ENCODE results near the gene HDAC4.

The HDAC4 gene

DNA sequence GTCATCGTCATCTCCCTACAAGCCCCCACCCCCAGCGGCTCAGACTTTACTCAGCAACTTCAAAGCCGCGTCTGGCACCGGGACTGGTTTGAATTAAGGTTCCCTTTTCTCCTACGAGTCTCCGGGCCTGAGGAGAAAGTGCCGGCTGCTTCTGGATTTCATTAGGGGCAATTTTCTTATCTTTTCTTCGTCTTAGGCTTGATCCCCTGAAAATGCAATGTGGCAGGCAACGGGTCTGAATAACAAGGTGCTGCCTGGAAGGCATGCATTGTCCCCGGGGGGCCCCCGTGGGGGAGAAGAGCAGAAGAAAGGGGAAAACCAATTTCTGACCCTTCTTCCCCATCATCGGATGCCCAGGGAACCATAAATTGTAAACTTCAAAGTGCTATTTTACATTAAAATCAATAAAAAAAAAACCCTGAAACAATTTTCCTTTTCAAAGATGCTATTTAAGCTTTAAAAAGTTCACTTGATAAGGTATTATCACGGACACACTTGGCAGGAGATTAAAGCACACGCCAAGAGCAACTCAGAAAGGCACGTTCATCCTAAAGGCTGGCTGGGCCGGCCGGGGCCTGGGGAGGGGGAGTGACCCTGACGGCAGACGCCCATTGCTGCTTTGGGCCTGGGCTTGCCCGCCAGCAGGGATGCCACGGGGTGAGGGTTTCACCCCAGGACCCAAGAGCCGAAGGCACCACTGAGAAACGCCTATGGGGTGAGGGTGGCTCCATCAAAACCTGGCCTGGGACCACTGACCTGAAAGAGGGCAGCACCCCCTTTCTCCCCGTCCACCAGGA is 322.5 kb downstream of the HDAC4 start:
- DNase-seq (ENCODE audit: extremely low spot score), result no peak
- TF ChIP-seq FOXA1 (IDR thresholded peaks at IDR 0.05), result no peak
- TF ChIP-seq FOXK2 (IDR thresholded peaks at IDR 0.05), result no peak
- TF ChIP-seq FOXM1 (IDR thresholded peaks at IDR 0.05; ENCODE audit: borderline replicate concordance), result no peak
- no peak for TF ChIP-seq ARNT (IDR thresholded peaks at IDR 0.05)
- TF ChIP-seq PKNOX1 (IDR thresholded peaks at IDR 0.05), result no peak
- TF ChIP-seq HDGF (IDR thresholded peaks at IDR 0.05; ENCODE audit: borderline replicate concordance), result no peak
- TF ChIP-seq CTBP1 (IDR thresholded peaks at IDR 0.05; ENCODE audit: borderline replicate concordance), result no peak
- no peak for TF ChIP-seq L3MBTL2 (conservative IDR thresholded peaks at IDR 0.05)
- TF ChIP-seq LEF1 (IDR thresholded peaks at IDR 0.05; ENCODE audit: borderline replicate concordance), result no peak
- no peak for TF ChIP-seq NFRKB (IDR thresholded peaks at IDR 0.05)
- TF ChIP-seq ZNF384 (IDR thresholded peaks at IDR 0.05), result no peak
- TF ChIP-seq ELF4 (IDR thresholded peaks at IDR 0.05), result no peak
- no peak for TF ChIP-seq SP1 (IDR thresholded peaks at IDR 0.05)
- TF ChIP-seq SUZ12 (IDR thresholded peaks at IDR 0.05), result no peak
- no peak for TF ChIP-seq TARDBP (IDR thresholded peaks at IDR 0.05)
- TF ChIP-seq BHLHE40 (IDR thresholded peaks at IDR 0.05; ENCODE audit: borderline replicate concordance), result no peak
- ChIA-PET CTCF (no interaction called here), POLR2A (no interaction called here)

- TF ChIP-seq FOXK2 (IDR thresholded peaks at IDR 0.05), result no peak
- TF ChIP-seq BHLHE40 (IDR thresholded peaks at IDR 0.05; ENCODE audit: borderline replicate concordance), result no peak
- TF ChIP-seq ZNF384 (IDR thresholded peaks at IDR 0.05), result no peak
- no peak for TF ChIP-seq L3MBTL2 (conservative IDR thresholded peaks at IDR 0.05)
- TF ChIP-seq FOXA1 (IDR thresholded peaks at IDR 0.05), result no peak
- TF ChIP-seq SUZ12 (IDR thresholded peaks at IDR 0.05), result no peak
- no peak for TF ChIP-seq HDGF (IDR thresholded peaks at IDR 0.05; ENCODE audit: borderline replicate concordance)
- ChIA-PET CTCF (no interaction called here), POLR2A (no interaction called here)
- DNase-seq (ENCODE audit: extremely low spot score), result no peak
These were observed 323.6 kb downstream of the HDAC4 start for GRCh38 chr2:239077260-239077659.

DNA sequence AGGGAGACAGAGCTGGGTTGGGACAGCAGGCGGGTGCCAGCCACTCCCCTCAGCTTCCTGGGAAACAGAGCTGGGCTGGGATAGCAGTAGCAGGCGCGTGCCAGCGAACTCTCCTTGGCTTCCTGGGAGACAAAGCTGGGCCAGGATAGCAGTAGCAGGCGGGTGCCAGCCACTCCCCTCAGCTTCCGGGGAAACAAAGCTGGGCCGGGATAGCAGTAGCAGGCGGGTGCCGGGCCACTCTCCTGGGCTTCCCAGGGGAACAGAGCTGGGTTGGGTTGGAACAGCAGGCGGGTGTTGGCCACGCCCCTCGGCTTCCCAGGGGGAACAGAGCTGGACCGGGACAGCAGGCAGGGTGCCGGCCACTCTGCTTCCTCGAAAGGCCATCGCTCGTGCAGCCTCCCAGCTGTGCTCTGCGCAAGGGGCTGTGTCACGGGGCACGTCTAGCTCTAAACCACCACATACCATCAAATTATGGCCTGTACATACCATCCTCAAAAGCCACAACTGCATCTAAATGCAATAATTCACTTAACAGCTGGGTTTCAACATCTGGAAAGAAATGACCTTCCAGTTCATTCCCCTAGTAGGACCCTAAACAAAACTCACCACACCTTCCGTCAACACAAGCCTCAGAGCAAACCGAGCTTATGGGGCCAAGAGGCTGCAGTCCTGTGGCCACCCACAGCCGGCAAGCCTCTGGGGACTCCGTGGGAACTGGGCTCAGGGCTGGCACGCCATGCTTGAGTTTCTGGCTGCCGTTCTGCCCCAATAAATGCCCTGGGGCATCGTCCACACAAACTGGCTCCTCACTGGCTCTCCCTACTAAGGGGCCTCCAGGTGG is 324.7 kb downstream of the HDAC4 start:
- POLR2A ChIA-PET, result no interaction called here
- no peak for DNase-seq (ENCODE audit: extremely low spot score)
- no peak for TF ChIP-seq TARDBP (IDR thresholded peaks at IDR 0.05)
- CTCF ChIA-PET, result no interaction called here

DNA sequence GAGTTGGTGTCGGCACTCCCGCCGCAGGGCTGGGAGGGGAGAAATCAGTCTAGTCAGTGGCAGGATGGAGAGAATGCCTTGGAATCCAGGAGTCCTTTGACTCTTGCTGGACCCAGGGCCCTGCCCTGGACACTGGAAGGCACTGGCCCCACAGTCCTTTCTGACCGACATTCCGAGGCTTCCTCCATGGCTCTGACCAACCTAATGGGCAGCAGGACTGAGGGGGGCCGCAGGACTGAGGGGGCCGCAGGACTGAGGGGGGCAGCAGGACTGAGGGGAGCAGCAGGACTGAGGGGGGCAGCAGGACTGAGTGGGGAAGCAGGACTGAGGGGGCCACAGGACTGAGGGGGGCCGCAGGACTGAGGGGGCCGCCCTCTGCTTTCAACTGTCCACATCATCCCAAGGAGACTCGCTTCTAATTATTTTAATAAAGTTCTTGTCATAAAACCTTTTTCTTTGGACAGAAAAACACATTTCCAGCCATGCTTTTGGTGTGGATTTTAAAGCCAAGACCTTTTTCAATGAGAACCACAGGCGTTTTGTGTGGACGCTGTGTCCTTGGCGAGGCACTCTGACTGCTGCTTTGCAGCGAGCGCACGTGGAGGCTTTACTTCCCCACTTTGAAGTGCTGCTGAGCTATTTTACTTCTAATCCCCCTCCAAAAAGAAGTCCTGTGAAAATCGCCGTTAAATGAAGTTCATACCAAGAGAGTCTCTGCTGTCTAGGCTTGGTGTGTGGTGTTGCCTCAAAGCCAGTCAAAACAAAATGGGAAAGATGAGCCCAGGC is 326.9 kb downstream of the HDAC4 start:
- ChIA-PET POLR2A (no interaction called here), CTCF (no interaction called here)
- TF ChIP-seq ZNF384 (IDR thresholded peaks at IDR 0.05), result no peak
- TF ChIP-seq CTBP1 (IDR thresholded peaks at IDR 0.05; ENCODE audit: borderline replicate concordance), result no peak
- no peak for TF ChIP-seq ELF4 (IDR thresholded peaks at IDR 0.05)
- no peak for TF ChIP-seq SUZ12 (IDR thresholded peaks at IDR 0.05)
- TF ChIP-seq SP1 (IDR thresholded peaks at IDR 0.05), result no peak
- TF ChIP-seq PKNOX1 (IDR thresholded peaks at IDR 0.05), result no peak
- TF ChIP-seq FOXM1 (IDR thresholded peaks at IDR 0.05; ENCODE audit: borderline replicate concordance), result no peak
- no peak for TF ChIP-seq FOXK2 (IDR thresholded peaks at IDR 0.05)
- no peak for TF ChIP-seq L3MBTL2 (conservative IDR thresholded peaks at IDR 0.05)
- TF ChIP-seq LEF1 (IDR thresholded peaks at IDR 0.05; ENCODE audit: borderline replicate concordance), result no peak
- TF ChIP-seq FOXA1 (IDR thresholded peaks at IDR 0.05), result no peak
- TF ChIP-seq ARNT (IDR thresholded peaks at IDR 0.05), result no peak
- TF ChIP-seq HDGF (IDR thresholded peaks at IDR 0.05; ENCODE audit: borderline replicate concordance), result no peak
- no peak for TF ChIP-seq BHLHE40 (IDR thresholded peaks at IDR 0.05; ENCODE audit: borderline replicate concordance)
- no peak for TF ChIP-seq TARDBP (IDR thresholded peaks at IDR 0.05)
- no peak for TF ChIP-seq NFRKB (IDR thresholded peaks at IDR 0.05)
- no peak for DNase-seq (ENCODE audit: extremely low spot score)

DNA sequence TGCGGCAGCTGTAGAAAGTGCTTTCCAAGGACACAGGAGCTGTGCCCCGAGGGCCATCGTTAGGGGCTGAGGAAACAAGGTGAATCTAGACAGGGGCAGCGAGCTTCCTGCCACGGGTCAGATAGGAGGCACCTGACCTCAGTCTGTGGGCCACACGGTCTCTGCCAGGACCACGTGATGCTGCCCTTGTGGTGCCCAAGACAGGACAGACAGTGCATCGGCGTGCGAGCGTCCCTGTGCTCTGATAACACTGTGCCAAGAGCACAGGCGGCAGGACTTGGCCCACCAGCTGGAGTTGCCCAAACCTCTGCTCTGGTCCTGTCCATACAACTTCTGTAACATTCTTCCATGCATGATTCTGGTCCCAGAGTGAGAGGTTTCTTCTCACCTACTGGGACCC is 327.6 kb downstream of the HDAC4 start:
- TF ChIP-seq L3MBTL2 (conservative IDR thresholded peaks at IDR 0.05) (no peak), CTBP1 (IDR thresholded peaks at IDR 0.05; ENCODE audit: borderline replicate concordance) (no peak)
- POLR2A ChIA-PET, result no interaction called here
- DNase-seq (ENCODE audit: extremely low spot score), result no peak
- CTCF ChIA-PET, result no interaction called here

- no peak for TF ChIP-seq TARDBP (IDR thresholded peaks at IDR 0.05)
- no peak for TF ChIP-seq FOXM1 (IDR thresholded peaks at IDR 0.05; ENCODE audit: borderline replicate concordance)
- no peak for TF ChIP-seq ZNF384 (IDR thresholded peaks at IDR 0.05)
- no peak for TF ChIP-seq PKNOX1 (IDR thresholded peaks at IDR 0.05)
- no peak for TF ChIP-seq HDGF (IDR thresholded peaks at IDR 0.05; ENCODE audit: borderline replicate concordance)
- no peak for TF ChIP-seq ELF4 (IDR thresholded peaks at IDR 0.05)
- no peak for TF ChIP-seq CTBP1 (IDR thresholded peaks at IDR 0.05; ENCODE audit: borderline replicate concordance)
- TF ChIP-seq NFRKB (IDR thresholded peaks at IDR 0.05), result no peak
- TF ChIP-seq LEF1 (IDR thresholded peaks at IDR 0.05; ENCODE audit: borderline replicate concordance), result no peak
- TF ChIP-seq SUZ12 (IDR thresholded peaks at IDR 0.05), result no peak
- no peak for TF ChIP-seq BHLHE40 (IDR thresholded peaks at IDR 0.05; ENCODE audit: borderline replicate concordance)
- TF ChIP-seq FOXK2 (IDR thresholded peaks at IDR 0.05), result no peak
- TF ChIP-seq SP1 (IDR thresholded peaks at IDR 0.05), result no peak
- TF ChIP-seq L3MBTL2 (conservative IDR thresholded peaks at IDR 0.05), result no peak
- no peak for TF ChIP-seq FOXA1 (IDR thresholded peaks at IDR 0.05)
- no peak for TF ChIP-seq ARNT (IDR thresholded peaks at IDR 0.05)
- POLR2A ChIA-PET, result no interaction called here
- no peak for DNase-seq (ENCODE audit: extremely low spot score)
- CTCF ChIA-PET, result no interaction called here
These were observed 328.0 kb downstream of the HDAC4 start for GRCh38 chr2:239072786-239073185.

Measured in HEK293T (cell line).